ENCODE measurements around the gene NTMT1. TPM values are rescaled to one million over a fixed set of nuclear protein-coding genes. Genes with fewer than 3 reads are reported as not detected.

NTMT1 gene
- total and polyA plus RNA-seq, 8 donors, result 1.7 to 68.4 (median 28.0) TPM

DNA sequence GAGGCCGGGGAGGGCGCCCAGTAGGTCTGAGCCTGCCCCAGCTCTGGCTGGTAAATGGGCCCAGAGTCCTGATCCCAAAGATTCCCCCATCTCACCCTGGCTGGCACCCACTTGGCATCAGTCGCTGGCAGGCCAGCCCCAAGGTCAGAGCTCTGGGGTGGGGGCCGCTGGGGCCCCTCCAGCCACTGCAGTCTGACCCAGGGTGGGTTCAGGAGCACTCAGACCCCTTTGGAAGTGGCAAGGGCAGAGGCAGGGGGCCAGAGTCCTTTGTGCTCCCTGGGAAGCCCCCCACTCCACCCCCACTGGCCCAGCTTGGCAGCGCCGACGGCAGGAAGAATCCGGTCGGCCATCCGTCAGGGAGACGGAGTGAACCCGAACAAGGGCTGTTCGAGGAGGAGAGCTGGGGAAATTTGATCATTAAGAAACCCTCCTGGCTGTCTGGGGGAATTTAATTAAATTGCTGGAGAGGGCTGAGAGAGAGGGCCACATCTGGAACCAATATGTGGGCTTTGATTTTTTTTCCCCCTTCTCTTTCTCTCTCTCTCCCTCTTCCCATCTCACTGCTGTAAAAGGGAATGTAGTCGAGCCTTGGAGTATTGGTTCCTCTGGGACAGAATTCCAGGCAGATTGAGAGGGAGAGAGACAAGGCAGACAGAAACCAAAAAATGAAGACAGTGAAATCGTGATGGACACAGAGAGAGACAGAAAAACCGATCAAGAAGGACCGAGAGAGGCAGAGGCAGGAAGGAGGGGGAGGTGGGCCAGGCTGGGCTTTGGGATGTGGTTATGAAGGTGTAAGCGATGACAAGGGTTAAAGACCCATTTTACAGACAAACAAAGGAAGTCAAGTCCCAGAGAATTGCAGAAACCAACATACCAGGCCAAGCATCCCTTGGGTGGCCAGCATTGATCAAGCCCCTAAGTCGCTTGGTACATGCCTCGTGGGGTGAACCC lies 24.0 kb downstream of the NTMT1 start:
- Histone ChIP-seq H3K36me3 (no peaks in the 10 kb centered on the region), H3K27ac (no peak overlapping the region), H3K4me1 (peaks cover 0 to 14% (median 8%) of the 10 kb centered on the region in 4 donors), H3K9me3 (no peaks in the 10 kb centered on the region), H3K27me3 (peaks cover 0 to 5% (median 0%) of the 10 kb centered on the region in 3 donors), H3K4me3 (no peak overlapping the region)
- intact Hi-C loops (cut with DNase I; ENCODE audit: low total_unique reads), result loop anchor here (5.0 to 10.0 kb wide), 2 partner anchors 75 to 132 kb away; no protein-coding TSS in a partner anchor
- DNase-seq, result no peak
- WGBS, 5 donors, result 87 to 89% (median 87%) methylated on average over 18 to 20 of the region's 20 CpGs
- TF ChIP-seq, protein P1, sequence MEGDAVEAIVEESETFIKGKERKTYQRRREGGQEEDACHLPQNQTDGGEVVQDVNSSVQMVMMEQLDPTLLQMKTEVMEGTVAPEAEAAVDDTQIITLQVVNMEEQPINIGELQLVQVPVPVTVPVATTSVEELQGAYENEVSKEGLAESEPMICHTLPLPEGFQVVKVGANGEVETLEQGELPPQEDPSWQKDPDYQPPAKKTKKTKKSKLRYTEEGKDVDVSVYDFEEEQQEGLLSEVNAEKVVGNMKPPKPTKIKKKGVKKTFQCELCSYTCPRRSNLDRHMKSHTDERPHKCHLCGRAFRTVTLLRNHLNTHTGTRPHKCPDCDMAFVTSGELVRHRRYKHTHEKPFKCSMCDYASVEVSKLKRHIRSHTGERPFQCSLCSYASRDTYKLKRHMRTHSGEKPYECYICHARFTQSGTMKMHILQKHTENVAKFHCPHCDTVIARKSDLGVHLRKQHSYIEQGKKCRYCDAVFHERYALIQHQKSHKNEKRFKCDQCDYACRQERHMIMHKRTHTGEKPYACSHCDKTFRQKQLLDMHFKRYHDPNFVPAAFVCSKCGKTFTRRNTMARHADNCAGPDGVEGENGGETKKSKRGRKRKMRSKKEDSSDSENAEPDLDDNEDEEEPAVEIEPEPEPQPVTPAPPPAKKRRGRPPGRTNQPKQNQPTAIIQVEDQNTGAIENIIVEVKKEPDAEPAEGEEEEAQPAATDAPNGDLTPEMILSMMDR (IDR thresholded peaks at IDR 0.05), result no peak
- TF ChIP-seq POLR2A (IDR thresholded peaks at IDR 0.05) (no peak), POLR2AphosphoS5 (IDR thresholded peaks at IDR 0.05) (no peak), EP300 (IDR thresholded peaks at IDR 0.05) (no peak)

DNA sequence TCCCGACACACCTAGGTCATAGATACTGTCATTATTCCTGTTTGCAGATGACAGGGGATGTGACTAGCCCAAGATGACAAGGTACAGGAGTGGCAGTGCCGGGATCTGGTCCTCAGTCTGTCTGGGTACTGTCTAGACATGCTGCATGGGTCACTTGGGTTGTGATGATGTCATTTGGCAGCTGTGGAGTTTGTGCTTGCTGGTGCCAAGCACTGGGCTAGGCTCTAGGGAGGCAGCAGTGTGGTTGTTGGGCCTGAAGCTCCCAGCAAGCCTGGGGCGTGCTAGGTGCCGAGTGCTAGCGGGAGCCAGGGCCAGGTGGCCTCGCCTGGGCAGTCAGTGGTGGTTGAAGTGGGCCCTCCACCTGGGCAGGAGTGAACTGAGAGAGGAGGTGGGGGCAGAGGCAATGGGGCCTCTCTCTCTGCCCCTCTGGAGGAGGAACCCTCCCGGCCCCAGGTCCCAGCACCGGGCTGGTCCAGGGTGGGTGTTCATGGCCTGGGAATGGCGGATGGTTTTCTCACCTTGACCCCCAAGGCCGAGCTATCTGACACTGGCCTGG lies 24.8 kb downstream of the NTMT1 start:
- no peak for TF ChIP-seq POLR2AphosphoS5 (IDR thresholded peaks at IDR 0.05)
- TF ChIP-seq, protein P1 (IDR thresholded peaks at IDR 0.05), result no peak
- TF ChIP-seq POLR2A (IDR thresholded peaks at IDR 0.05), result no peak
- no peak for TF ChIP-seq EP300 (IDR thresholded peaks at IDR 0.05)
- Histone ChIP-seq H3K27me3 (peaks cover 0 to 8% (median 0%) of the 10 kb centered on the region in 3 donors), H3K36me3 (no peaks in the 10 kb centered on the region), H3K4me3 (no peak overlapping the region), H3K9me3 (no peaks in the 10 kb centered on the region), H3K27ac (no peak overlapping the region), H3K4me1 (peaks cover 0 to 14% (median 8%) of the 10 kb centered on the region in 4 donors)
- 80 to 91% (median 89%) methylated on average over 2 to 10 of the region's 10 CpGs for WGBS, 5 donors
- intact Hi-C loops (cut with DNase I; ENCODE audit: low total_unique reads), result loop anchor here (10.0 kb wide), 1 partner anchor 74 kb away; no protein-coding TSS in a partner anchor
- no peak for DNase-seq

DNA sequence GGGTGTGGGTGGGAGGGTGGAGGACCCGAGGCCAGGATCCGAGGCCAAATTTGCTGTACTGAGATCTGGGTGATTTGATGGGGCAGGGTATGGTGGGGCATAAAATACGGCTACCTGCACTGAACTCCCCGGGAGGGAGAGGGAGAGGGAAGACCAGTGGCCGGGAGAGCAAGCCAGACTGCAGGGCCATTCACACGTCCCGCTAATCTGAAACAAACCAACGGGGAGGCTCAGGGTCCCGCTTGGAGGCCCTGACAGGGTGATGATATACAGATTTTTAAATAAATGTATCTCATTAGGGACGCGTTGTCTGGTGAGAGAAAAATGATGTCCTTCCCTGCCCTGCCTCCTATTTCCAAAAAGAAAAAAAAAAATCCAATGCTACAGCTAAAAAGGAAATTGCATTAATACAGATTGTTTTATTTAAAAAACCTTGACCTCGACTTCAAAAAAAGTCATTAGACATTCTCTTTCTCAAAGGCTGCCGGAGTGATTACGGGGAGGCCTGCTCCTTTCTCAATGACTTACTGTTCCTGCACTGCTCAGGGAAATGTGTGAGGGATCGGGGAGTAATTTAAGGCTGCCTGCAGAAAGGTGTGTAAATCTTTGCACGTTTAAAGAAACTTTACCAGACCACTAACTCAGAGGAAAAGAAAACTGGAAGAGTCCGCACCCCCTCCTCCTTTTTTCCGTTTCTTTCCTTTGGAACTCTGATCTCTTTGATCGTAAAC lies 28.0 kb downstream of the NTMT1 start:
- no peak for TF ChIP-seq POLR2AphosphoS5 (IDR thresholded peaks at IDR 0.05)
- TF ChIP-seq, protein P1 (IDR thresholded peaks at IDR 0.05), result no peak
- TF ChIP-seq POLR2A (IDR thresholded peaks at IDR 0.05), result no peak
- TF ChIP-seq EP300 (IDR thresholded peaks at IDR 0.05), result no peak

More for the DNA sequence above, 28.0 kb downstream of the NTMT1 start:
- no peak overlapping the region for H3K27ac ChIP-seq
- H3K4me3 ChIP-seq, result no peak overlapping the region
- no peak for DNase-seq
- no peaks in the 10 kb centered on the region for H3K36me3 ChIP-seq
- intact Hi-C loops (cut with DNase I; ENCODE audit: low total_unique reads), result loop anchor here (10.0 kb wide), 1 partner anchor 71 kb away; no protein-coding TSS in a partner anchor
- 31 to 53% (median 39%) methylated on average over 19 of the region's 19 CpGs for whole genome bisulfite sequencing, 5 donors
- peaks cover 0 to 14% (median 8%) of the 10 kb centered on the region in 4 donors for H3K4me1 ChIP-seq
- no peaks in the 10 kb centered on the region for H3K9me3 ChIP-seq
- H3K27me3 ChIP-seq, result peaks cover 0 to 8% (median 0%) of the 10 kb centered on the region in 3 donors
